ENCODE measurements around the gene ENPEP.

Gene ENPEP

GRCh38 chr4:110610940-110611831, 135.2 kb downstream of the ENPEP start:
- no peak for DNase-seq

- no peak for DNase-seq
These were observed 136.1 kb downstream of the ENPEP start for GRCh38 chr4:110611968-110612447.

- DNase-seq = no peak
These were observed 136.8 kb downstream of the ENPEP start for GRCh38 chr4:110612631-110613269.

DNA sequence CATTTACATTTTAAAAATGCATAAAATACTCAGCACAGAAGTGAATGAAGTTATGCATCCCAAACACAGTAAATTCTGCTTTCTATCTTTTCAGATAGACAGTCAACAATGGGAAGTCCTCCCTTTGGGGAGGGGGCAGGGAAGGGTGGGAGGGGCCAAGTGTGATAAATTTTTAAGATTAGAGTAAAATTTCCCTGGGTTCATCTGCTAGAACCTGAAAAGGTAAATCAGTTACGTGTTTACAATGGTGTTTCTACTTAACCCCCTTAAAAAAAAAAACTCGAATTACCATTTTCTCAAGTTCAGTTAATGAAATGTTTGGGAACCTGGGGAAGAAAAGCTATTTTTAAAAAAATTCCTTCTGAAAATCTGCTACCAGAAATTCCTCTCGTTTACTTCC, 137.8 kb downstream of the ENPEP start:
- DNase-seq = no peak

DNA sequence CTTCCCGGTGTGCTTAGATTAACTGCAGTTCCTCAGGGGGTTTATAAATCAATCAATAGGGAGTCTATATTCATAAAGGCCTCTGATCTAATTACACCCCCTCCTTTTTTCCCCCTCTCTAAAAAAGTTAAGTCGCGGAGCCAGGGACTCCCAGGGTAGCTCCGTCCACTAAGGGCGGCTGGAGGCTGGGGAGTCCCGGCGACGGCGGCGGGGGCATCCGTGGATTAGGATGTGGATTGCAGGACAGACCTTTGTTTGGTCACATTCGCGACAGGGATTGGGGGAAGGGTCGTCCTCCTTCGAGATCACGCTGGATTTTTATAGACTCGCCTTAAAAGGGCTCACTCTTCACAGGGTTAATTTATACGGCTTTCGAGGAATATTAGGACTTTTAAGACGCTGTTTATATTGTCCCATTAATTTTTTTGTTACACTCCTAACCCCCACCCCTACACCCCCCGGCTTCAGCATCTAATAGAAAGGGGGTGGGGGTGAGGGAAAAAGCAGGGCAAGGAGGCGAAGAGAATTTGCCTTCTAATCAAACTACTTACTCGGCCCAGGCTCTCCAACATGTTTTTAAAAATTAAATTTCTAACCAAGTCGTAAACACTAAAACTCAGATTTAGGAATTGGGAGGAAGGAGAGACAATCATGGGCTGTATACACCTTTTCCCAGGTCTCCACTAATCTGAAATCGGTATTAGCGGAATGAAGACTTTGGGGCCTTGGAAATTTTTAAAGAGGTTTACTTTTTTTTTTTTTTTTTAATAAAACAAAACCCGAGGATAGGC, 138.4 kb downstream of the ENPEP start:
- DNase-seq = no peak

Data from activated CD4-positive, CD25-positive, alpha-beta regulatory T cell (primary cell).